ENCODE data around the gene ALOXE3.

The ALOXE3 gene

DNA sequence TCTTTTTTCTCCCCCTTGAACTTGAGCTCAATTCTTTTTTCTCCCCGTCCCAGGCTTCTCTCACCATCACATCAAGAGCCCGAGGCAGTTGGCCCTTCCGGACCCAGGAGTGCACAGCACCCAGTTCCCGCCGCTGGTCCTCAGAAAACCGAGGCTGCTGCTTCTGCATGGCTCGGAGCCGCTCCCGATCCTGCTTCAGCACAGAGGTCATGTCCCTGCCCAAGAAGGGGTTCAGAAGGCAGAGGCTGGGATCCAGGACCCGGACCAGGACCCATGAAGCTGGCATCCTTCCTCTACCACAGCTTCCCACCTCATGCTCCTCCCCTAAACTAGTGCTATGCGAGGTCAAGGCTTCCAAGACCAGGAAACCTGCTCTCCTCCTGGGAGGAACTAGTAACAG lies 23.4 kb upstream of the ALOXE3 start:
- no peak for DNase-seq

- no peak for DNase-seq
These were observed 22.7 kb upstream of the ALOXE3 start for GRCh38 chr17:8141045-8141444.

DNA sequence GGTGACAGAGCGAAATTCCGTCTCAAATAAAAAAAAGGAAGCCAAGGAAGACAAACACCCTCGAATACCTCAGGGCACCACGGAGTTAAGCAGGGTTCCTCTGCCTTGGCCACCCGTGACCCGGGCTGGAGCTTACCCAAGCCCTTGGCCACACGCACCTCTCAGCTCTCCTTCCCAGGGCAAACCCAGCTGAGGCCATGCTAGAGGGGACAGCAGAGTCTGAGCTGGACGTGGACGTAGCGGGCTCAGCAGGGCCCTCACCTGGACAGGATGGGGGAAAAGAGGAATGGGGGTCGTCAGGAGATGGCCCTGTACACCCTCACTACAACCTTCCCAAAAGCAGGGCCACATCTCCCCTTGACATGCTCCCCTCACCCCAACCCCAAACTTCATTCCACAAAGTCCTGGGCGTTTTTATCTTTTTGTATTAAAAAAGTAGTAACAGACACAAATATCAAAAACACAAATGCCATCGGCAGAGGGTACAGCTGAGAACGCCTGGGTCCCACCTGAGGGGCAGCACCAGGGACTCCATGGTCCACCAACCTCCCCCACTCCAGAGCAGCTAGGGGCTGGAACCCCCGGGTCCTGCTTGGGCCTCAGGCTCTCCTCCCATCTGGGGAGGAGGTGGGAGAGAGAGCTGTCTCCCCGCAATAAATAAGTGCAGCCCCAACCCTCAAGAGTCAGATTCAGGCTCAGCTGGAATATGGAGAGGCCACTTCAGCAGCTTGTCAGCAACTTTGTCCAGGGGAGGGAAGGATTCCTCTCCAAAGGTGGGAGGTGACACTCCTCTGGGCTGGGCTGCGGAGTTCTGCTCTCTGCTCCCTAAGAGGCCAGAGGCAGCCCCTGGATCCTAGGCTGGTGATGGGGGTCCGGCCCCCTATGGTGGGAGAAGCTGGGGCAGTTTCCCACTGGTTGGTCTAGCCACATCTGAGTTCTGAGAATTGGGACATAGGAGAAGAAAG lies 22.0 kb upstream of the ALOXE3 start:
- DNase-seq, result peak; percentile 23 to 33 (median 23)

GRCh38 chr17:8138672-8139371 lies 20.5 kb upstream of the ALOXE3 start:
- peak; percentile 96 to 98 (median 98) for DNase-seq

DNA sequence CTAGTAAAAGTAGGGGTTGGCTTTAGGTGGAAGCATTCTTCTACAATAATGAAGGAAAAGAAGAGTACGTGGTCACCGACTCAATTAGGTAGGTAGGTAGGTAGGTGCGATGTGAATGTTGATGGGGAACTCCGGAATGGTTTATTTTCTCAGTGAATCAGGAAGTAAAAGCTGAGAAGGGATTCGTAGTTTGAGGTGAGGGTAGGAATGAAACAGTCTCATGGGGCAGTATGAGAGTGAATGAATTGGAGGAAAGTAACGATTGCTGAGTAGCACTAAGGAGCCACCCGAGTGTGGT lies 20.0 kb upstream of the ALOXE3 start:
- no peak for DNase-seq

DNA sequence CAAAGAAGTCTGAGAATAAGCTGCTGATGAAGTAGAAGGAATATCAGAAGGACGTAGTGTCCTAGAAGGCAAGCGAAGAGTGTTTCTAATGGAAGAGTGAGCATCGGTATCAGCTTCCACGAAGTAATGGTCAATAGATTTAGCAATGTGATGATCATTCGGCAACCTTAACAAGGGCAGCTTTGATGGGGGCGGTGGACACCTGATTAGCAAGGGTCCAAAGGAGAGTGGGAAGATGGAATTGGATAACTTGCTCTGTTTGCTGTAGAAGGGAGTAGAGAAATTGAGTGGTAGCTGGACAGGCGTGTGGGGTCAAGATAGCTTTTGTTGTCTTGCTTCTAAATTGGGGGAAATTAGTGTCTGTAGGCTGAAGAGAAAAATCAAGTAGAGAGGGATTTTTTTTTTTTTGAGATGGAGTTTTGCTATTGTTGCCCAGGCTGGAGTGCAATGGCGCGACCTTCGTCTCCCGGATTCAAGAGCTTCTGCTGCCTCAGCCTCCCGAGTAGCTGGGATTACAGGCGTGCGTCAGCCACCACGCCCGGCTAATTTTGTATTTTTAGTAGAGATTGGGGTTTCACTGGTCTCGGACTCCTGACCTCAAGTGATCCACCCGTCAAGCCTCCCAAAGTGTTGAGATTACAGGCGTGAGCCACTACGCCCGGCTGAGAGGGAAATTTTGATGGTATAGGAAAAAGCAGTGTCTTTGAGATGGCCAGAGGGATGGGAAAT lies 19.5 kb upstream of the ALOXE3 start:
- peak; percentile 29 to 38 (median 37) for DNase-seq

- no peak for DNase-seq
These were observed 15.6 kb upstream of the ALOXE3 start for GRCh38 chr17:8133941-8134340.

DNA sequence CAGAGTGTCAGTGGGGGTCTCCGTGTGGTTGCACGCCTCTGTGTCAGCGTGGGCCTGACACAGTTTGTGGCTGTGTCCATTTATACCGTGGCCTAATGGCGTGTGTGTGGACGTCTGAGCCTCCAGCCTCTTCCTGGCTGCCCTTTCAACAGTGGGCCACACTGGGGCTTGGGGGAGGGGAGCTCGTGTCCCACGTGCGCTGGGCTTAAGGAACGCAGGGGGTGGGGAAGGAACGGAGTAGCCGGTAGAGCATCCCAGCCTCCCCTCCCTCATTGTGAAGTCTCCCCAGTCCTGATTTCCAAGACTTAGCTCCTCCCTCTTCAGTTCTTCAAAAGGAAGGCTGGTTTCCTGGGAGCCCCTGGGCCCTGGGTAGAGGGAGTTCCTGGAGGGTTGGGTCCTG lies 15.1 kb upstream of the ALOXE3 start:
- no peak for DNase-seq

- DNase-seq, result peak in 1 of 3 donors; percentile 18
These were observed 13.6 kb upstream of the ALOXE3 start for GRCh38 chr17:8131844-8132441.

- peak in 1 of 3 donors; percentile 7 for DNase-seq
These were observed 9.9 kb upstream of the ALOXE3 start for GRCh38 chr17:8128125-8128784.

- DNase-seq, result peak; percentile 40 to 76 (median 50)
These were observed 8.3 kb upstream of the ALOXE3 start for GRCh38 chr17:8126491-8127066.

- DNase-seq, result no peak
These were observed 7.7 kb upstream of the ALOXE3 start for GRCh38 chr17:8125947-8126490.

- peak; percentile 79 to 88 (median 80) for DNase-seq
These were observed 7.0 kb upstream of the ALOXE3 start for GRCh38 chr17:8125154-8125946.

DNA sequence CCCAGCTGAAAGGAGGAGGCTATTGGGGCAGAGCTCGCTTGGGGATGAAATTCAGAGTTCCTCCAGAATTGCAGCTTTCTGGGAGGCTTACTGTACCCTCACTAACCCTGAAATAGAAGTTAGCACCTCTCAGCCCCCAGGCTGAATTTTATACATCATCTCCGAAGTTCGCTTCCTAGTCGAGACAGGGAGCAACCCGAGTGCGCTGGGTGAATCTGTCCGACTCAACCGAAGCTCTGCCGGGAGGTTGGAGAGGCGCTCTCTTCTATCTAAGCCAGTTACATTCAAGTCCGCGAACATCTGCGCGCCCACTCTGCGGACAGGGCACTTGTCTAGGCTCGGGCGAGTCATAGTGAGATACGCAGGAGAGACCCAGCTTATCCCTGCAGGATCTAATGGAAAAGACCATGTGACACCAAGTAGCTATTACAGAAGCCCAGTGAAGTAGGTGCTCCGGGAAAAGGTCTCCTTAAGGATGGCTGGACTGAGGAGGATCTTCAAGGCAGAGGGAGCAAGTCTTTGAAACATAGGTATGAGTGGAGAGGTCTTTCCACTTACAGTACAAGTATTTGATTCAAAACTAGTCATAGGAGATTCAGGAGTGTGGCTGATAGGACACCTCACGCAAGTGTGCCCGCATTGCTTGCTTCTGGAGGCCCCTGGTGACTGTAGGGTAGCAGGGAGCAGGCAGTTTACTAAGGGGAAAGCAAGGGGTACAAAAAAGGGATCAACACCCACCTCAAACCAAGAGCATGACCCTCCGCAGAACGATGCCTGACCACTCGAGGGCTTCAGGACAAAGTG lies 6.2 kb upstream of the ALOXE3 start:
- peak in 2 of 3 donors; percentile 23 to 36 for DNase-seq

- DNase-seq, result peak in 1 of 3 donors; percentile 17
These were observed 5.5 kb upstream of the ALOXE3 start, which contains the start of gene HES7 for GRCh38 chr17:8123695-8124349. Gene HES7 (minus strand): TSS chr17:8124106. CDS start chr17:8124084, 22 bp downstream.

DNA sequence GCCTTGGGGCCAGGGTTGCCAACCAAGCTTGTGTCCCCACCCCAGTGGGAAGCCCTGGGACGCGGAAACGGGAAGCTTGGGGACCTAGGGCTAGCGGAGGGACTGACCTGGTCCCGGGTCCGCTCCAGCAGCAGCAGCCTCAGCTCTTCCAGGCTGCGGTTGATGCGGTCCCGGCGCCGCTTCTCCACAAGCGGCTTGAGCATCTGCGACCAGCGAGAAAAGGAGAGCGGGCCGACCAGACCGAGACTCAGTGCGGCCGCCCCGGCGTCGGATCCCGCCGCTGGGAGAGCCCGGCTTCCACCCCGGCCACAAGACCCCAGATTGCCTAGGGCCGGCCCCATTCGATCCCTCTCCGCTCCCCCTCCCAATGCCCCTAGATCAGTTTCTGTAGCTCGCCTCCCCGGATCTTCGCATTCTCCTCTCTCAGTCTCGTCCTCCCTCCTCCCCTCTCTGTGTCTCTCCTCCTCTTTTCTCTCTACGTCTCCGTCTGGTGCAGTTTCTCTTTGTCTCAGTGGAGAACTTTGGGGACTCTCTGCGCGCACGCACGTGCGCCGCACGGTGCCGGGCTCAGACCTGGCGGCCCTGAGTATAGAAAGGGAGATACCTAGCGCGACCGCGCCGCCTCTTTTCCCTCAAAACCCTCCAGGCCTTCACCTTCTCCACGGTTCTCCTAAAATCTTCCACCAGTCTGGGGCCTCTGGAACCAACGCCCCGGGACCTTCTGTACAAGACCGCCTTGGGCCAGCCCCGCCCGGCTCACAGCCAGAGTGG lies 4.8 kb upstream of the ALOXE3 start:
- DNase-seq, result peak in 2 of 3 donors; percentile 35 to 43

DNA sequence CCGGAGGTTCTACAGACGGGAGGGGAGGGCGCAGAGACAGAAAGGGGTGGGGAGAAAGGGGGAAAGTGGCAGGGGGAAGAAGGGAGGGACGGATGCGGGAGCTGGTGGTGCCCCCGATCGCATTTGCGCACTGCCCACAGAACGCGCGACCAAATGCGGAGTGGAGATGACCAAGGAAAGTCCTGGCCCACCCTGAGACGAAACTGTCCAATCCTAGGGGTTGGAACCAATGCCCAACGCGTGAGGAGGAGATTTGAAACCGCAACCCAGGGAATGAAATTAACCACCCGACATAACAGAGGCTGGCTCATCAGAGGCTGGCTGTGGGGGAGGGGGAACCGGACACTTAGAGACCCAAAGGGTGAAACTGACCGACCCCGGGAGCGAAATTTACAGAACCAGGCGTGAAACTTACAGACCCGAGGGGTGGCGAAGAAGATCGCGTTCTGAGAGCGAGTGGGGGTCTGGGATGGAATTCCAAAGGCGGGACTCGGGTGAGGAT lies 4.2 kb upstream of the ALOXE3 start:
- DNase-seq, result peak; percentile 30 to 44 (median 32)
